Thoracic aorta (tissue), 2 donors: ENCODE data around the gene PTPRCAP. TPM values are rescaled to one million over a fixed set of nuclear protein-coding genes. Genes with fewer than 3 reads are reported as not detected.

Source experiments
- ATAC-seq: fragments of 150-250 bp; one replicate; pipeline ENCODE4 v1.8.0; 2017; ENCODE audit warnings: low read depth; ENCODE audit not compliant: insufficient number of reproducible peaks, low FRiP score
- DNase-seq: peaks from one replicate; pipeline ENCODE4 v3.0.0-alpha.2; 2020; ENCODE audit warnings: low spot score
- H3K27ac ChIP-seq, 2 donors: fragments of 200-600 bp; sonication (generic); 1 replicate in 1 of 2; 2 replicates in 1 of 2; pipeline ENCODE4 v1.5.1; 2016; ENCODE audit warnings: mild to moderate bottlenecking in 2 of 2, moderate library complexity in 2 of 2
- H3K27me3 ChIP-seq: fragments of 200-600 bp; sonication (generic); replicated peaks from 2 replicates; pipeline ENCODE4 v1.6.0; 2016; ENCODE audit warnings: mild to moderate bottlenecking; ENCODE audit not compliant: insufficient read depth
- H3K36me3 ChIP-seq: fragments of 200-600 bp; sonication (generic); one replicate; pipeline ENCODE4 v1.5.1; 2016
- H3K4me1 ChIP-seq, 2 donors: fragments of 200-600 bp; sonication (generic); 1 replicate in 1 of 2; 2 replicates in 1 of 2; pipeline versions ENCODE4 v1.5.1 to v1.6.0; 2016; ENCODE audit warnings: low read depth in 2 of 2, mild to moderate bottlenecking in 1 of 2; ENCODE audit not compliant: control insufficient read depth in 1 of 2
- H3K4me3 ChIP-seq: fragments of 200-600 bp; sonication (generic); 2 replicates; pipeline ENCODE4 v1.5.1; 2016; ENCODE audit warnings: mild to moderate bottlenecking
- H3K9me3 ChIP-seq: fragments of 200-600 bp; sonication (generic); 2 replicates; pipeline ENCODE4 v1.5.1; 2016
- CTCF ChIP-seq: fragments of 200-600 bp; sonication (generic); IDR thresholded peaks from one replicate; pipeline ENCODE4 v1.5.1; 2019; ENCODE audit warnings: antibody characterized with exemption
- total RNA-seq, 2 donors: library from RNA; depleted of rRNA; stranded (reverse); fragments of >200 nt; gene quantifications; one replicate each; pipeline versions ENCODE4 v1.1.0 to v1.2.3, GENCODE V29; 2016

PTPRCAP gene
- total RNA-seq, 2 donors from 2014 or later = 4.0 to 7.2 TPM

- H3K4me3 ChIP-seq = no peak overlapping the region
- H3K36me3 ChIP-seq = peaks cover 36% of the 10 kb centered on the region
- H3K9me3 ChIP-seq = no peaks in the 10 kb centered on the region
- ATAC-seq (no peak), DNase-seq (no peak)
- peaks cover 16 to 27% of the 10 kb centered on the region in 2 donors for H3K4me1 ChIP-seq
- H3K27ac ChIP-seq = no peak overlapping the region
- no peak for TF ChIP-seq CTCF
- no peaks in the 10 kb centered on the region for H3K27me3 ChIP-seq
Measured at GRCh38 chr11:67397986-67398660, 39.4 kb downstream of the PTPRCAP start.

GRCh38 chr11:67397536-67397935 lies 39.9 kb downstream of the PTPRCAP start:
- no peak for ATAC-seq

GRCh38 chr11:67396587-67397389 lies 40.7 kb downstream of the PTPRCAP start:
- no peak for TF ChIP-seq CTCF
- Histone ChIP-seq H3K27ac (no peak overlapping the region), H3K4me1 (peaks cover 20 to 28% of the 10 kb centered on the region in 2 donors), H3K27me3 (no peaks in the 10 kb centered on the region), H3K9me3 (no peaks in the 10 kb centered on the region), H3K4me3 (no peak overlapping the region), H3K36me3 (peaks cover 36% of the 10 kb centered on the region)
- ATAC-seq (no peak), DNase-seq (no peak)

More at GRCh38 chr11:67397536-67397935, 39.9 kb downstream of the PTPRCAP start:
- no peak for DNase-seq
- Histone ChIP-seq H3K4me3 (no peak overlapping the region), H3K27me3 (no peaks in the 10 kb centered on the region), H3K4me1 (peaks cover 19 to 30% of the 10 kb centered on the region in 2 donors), H3K36me3 (peaks cover 36% of the 10 kb centered on the region), H3K27ac (no peak overlapping the region), H3K9me3 (no peaks in the 10 kb centered on the region)
- TF ChIP-seq CTCF = no peak

GRCh38 chr11:67396259-67396581 lies 41.3 kb downstream of the PTPRCAP start:
- no peak overlapping the region for H3K27ac ChIP-seq
- H3K9me3 ChIP-seq = no peaks in the 10 kb centered on the region
- H3K36me3 ChIP-seq = peaks cover 36% of the 10 kb centered on the region
- no peak overlapping the region for H3K4me3 ChIP-seq
- no peak for TF ChIP-seq CTCF
- no peaks in the 10 kb centered on the region for H3K27me3 ChIP-seq
- peaks cover 20 to 31% of the 10 kb centered on the region in 2 donors for H3K4me1 ChIP-seq
- DNase-seq (no peak), ATAC-seq (no peak)

- no peak for TF ChIP-seq CTCF
- H3K4me3 ChIP-seq = no peak overlapping the region
- H3K36me3 ChIP-seq = peaks cover 36% of the 10 kb centered on the region
- ATAC-seq = no peak
- H3K27ac ChIP-seq = no peak overlapping the region
- H3K27me3 ChIP-seq = no peaks in the 10 kb centered on the region
- no peaks in the 10 kb centered on the region for H3K9me3 ChIP-seq
- H3K4me1 ChIP-seq = peaks cover 21 to 32% of the 10 kb centered on the region in 2 donors
- DNase-seq = no peak
Measured at GRCh38 chr11:67395555-67396258, 41.8 kb downstream of the PTPRCAP start.
